AG09309 (cell line): ENCODE data around the gene HCFC2.

Experiments used
- DNase-seq: peaks from one replicate; pipeline ENCODE4 v3.0.0-alpha.2; 2010; ENCODE audit warnings: low read depth
- H3K4me3 ChIP-seq: 2 replicates; pipeline ENCODE4 v1.5.1; 2011; ENCODE audit warnings: mild to moderate bottlenecking, low read depth, low read length, moderate library complexity; ENCODE audit not compliant: control insufficient read depth
- CTCF ChIP-seq: IDR thresholded peaks from 2 replicates; pipeline ENCODE4 v1.5.1; 2011; ENCODE audit warnings: mild to moderate bottlenecking, low read depth, low read length, inconsistent platforms; ENCODE audit not compliant: insufficient read depth, control insufficient read depth; ENCODE audit errors: missing control alignments

The HCFC2 gene

DNA sequence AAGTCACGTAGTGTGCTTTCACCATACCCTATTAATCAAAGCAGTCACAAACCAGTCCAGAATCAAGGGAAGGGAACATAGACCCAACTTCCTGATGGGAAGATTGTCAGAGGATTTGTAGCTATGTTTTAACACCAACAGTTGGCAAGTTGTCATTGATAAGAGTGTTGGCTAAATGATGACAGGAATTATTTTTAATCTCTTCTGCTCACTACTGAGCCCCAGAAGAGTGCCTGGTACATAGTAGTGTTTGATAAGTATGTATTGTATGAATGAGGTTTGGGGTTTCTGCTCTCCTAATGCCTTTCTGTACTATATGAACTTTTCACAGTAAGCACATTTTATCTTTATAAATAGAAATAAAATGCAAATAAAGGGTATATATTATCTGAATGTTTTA lies 14.7 kb downstream of the HCFC2 start:
- H3K4me3 ChIP-seq: no peak overlapping the region
- DNase-seq: no peak
- no peak for TF ChIP-seq CTCF

DNA sequence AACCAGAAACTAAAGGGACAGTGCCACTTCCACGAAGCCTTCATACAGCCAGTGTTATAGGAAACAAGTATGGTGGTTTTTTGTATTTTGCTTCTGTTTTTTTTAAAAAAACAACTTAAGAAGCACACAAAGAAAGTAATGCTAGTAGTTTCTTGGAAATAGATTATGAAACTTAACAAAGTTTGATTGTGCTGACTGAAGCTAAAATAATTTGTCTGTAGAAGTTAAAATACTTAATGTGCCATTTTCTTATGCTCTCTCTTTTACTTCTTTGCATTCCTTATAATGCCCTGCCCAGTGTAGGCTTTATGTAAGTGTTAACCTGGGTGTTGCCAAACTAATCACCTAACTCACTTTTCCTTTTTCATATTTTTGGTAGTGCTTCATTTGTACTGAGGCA lies 16.4 kb downstream of the HCFC2 start:
- DNase-seq: no peak
- TF ChIP-seq CTCF: no peak
- no peak overlapping the region for H3K4me3 ChIP-seq

GRCh38 chr12:104083769-104084475 lies 19.6 kb downstream of the HCFC2 start:
- DNase-seq: no peak
- TF ChIP-seq CTCF: no peak
- H3K4me3 ChIP-seq: no peak overlapping the region

GRCh38 chr12:104090685-104091084 lies 26.4 kb downstream of the HCFC2 start:
- DNase-seq: no peak
- TF ChIP-seq CTCF: no peak
- H3K4me3 ChIP-seq: no peak overlapping the region

- H3K4me3 ChIP-seq: no peak overlapping the region
- no peak for TF ChIP-seq CTCF
- no peak for DNase-seq
Observed at GRCh38 chr12:104091136-104091535, 26.8 kb downstream of the HCFC2 start.

DNA sequence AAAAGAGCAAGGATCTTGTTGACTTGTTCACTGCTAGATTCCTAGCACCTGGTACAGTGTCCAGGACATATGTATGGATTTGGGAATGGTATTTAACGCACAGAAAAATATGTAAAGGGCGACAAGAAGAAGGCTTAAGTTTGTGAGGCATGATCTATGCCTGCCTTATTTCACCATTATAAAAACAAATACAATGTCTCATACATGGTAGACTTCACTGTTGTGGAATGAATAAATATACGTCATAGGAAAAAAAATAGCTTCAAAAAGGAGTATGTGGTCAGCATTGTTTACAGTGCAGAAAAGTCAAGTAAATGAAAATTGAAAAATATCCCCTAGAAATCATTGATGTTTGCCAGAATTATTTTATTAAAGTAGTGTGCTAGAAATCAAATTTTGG lies 30.0 kb downstream of the HCFC2 start:
- H3K4me3 ChIP-seq: no peak overlapping the region
- TF ChIP-seq CTCF: no peak
- DNase-seq: no peak
